HG03520 (cell line): Measurements from ENCODE around the gene PALLD.

ENCODE experiments used
- ATAC-seq: cut with Tn5 transposase; IDR thresholded peaks from one replicate; pipeline ENCODE4 v1.9.1; 2021; ENCODE audit warnings: mild to moderate bottlenecking, moderate library complexity; ENCODE audit not compliant: unreplicated experiment

PALLD gene

DNA sequence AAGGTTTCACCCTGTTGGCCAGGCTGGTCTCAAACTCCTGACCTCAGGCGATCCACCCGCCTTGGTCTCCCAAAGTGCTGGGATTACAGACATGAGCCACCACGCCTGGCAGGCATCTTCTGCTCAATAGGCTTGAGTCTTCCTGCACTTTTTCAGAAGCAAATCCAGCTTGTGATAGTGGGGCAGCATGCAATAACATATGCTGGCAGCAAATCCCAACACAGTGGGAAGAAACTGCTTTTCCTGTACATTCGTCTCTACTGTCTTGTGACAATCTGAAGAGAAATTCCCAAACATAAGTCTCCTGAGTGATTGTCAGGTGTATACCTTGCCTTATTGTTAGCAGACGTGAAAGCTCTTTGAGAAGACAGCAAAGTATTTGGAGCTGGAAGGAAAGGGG is 145.7 kb downstream of the PALLD start:
- no peak for ATAC-seq

- no peak for ATAC-seq
Observed at GRCh38 chr4:168643111-168643795, 146.4 kb downstream of the PALLD start.

GRCh38 chr4:168643796-168644159 is 146.9 kb downstream of the PALLD start:
- no peak for ATAC-seq

GRCh38 chr4:168646001-168646768 is 149.3 kb downstream of the PALLD start:
- ATAC-seq, result no peak

DNA sequence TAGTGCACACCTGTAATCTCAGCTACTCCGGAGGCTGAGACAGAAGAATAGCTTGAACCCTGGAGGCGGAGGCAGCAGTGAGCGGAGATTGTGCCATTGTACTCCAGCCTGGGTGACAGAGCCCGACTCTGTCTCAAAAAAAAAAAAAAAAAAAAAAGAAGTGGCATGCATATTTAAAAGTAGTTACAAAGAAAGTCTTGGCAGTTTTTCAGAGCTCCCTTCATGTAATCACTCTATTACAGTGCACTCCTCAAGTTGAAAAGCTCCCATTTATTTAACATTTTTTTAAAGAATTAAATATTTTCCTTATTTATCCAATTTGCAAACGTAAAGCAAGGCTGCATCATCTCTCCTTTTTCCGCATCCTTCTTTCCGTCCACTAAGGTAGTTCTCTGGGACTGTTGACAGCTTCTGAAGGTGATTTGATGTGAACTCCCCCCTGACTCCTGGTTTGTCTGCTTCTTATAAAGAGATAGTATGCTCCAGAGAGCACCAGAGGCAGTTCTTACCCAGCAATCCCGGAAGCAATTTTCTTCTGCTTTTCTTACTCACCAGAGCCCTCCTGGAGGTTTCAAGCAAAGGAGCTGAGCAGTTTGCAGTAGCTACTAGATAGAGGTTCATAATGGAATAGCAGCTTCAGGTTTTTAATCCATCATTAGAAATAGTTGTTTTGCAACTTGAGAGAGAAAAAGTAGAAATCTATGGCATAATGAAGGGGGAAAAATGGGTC is 151.0 kb downstream of the PALLD start:
- ATAC-seq, result no peak

DNA sequence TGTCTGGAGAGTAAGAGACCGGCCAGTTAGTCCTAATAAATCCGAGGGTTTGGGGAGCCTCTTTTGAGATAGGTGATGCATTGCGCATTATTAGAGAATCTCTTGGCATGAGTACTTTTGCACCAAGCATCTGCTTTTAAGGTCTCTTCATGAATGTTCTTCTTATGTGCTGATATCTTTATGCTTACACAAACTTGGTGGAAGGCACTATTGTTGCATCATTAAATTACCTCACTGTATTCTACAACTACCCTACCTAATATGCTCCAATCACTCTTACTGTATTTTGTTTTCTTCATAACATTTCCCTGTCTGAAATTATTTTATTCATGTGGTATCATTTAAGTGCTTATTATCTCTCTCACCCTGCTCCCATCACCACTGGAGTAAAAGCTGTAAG is 151.6 kb downstream of the PALLD start:
- no peak for ATAC-seq

DNA sequence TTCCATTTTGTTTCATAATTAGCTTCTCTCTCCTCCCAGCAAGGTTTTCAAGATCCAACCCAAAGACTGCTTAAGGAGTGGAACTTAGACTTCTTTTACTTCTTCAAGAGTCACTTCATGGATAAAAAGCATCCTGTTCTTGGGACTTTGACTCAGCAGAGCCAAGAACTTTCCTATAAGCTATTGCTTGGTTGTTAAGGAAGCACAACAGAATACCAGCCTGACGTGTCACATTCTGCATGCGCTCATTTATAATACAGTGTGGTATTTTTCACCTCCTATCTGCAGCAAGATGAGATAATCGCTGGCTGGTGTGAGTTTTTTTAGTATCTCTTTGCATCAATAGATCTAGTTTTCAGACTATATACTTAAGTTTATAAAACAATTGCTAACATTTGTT is 152.1 kb downstream of the PALLD start:
- no peak for ATAC-seq

DNA sequence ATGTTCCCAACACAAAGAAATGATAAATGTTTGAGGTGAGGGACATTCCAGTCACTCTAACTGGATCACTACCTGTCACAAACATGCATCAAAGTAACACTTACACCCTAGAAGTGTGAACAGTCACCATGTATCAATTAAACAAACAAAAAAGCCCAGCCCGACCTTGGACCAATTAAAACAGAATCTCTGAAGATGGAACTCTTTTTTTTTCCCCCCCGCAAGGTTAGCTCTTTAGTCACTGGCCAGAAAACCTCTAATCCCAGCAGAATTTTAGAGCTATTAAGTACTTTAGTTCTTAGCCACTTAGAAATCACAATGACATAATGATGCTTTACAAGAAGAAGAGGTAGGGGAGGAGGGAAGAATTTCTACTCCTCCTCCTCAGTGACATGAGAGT is 154.5 kb downstream of the PALLD start:
- no peak for ATAC-seq

GRCh38 chr4:168651864-168652263 is 155.0 kb downstream of the PALLD start:
- ATAC-seq, result no peak

GRCh38 chr4:168652755-168653154 is 155.9 kb downstream of the PALLD start:
- no peak for ATAC-seq

DNA sequence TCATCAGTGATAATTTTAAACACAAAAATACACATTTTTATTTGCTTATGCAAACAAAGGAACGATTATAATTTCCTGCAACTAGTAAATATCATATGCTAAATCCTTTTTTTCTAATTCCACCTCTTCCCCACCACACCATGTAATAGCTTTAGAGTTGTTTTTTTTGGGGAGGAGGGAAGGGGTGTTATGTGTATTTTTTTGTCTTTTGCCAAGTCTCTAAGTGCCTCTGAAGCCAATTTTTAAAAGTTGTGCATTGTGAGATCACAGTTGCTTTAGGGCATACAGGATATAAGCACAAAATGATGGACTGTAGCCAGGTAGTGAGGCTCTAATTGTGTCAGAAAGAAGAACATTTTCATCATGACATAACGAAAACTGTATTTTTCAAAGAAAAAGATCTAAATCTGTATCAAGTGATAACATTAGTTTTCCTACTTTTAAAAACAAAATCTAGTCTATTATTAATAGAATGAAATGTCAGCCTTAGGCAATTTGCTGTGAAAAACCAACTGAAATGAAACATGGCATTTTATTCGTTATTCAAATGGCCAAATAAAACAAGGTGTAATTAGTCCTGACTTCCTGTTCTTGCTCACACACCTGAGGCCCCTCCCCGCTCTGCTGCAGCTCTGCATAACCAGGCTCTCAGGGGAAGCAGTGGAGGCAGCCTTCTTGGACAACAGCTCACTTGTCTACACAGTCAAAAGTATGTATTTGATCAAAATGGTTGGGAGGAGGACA is 157.4 kb downstream of the PALLD start:
- ATAC-seq, result no peak

- ATAC-seq, result no peak
Observed at GRCh38 chr4:168654848-168655174, 158.0 kb downstream of the PALLD start.

- ATAC-seq, result no peak
Observed at GRCh38 chr4:168655182-168655581, 158.3 kb downstream of the PALLD start.

DNA sequence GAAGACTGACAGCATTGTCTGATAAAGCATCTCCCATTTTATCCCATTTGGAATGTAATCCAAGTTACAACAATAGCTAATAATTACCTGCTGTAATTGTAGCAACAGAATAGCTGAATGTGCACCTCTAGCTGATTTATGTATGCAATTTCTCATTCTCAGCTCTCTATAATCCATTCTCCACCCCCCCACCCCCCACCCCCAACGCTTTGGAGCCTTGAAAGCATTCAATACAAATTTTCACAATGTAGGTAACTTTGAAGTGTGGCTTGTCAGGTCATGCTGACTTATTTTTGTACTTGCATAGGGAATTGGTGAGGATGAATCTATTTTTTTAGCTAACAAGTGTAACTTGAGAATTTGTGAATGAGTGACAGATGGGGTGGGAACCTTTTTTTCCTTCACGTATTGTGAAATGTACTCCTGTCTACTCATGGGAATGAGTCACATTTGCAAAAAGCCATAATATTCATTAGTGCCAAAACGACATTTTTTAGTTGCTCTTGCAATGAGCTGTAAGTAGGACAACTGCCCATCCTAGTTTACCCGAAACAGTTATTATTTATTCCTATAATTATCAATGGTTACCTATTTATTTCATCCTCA is 159.3 kb downstream of the PALLD start:
- ATAC-seq, result no peak

DNA sequence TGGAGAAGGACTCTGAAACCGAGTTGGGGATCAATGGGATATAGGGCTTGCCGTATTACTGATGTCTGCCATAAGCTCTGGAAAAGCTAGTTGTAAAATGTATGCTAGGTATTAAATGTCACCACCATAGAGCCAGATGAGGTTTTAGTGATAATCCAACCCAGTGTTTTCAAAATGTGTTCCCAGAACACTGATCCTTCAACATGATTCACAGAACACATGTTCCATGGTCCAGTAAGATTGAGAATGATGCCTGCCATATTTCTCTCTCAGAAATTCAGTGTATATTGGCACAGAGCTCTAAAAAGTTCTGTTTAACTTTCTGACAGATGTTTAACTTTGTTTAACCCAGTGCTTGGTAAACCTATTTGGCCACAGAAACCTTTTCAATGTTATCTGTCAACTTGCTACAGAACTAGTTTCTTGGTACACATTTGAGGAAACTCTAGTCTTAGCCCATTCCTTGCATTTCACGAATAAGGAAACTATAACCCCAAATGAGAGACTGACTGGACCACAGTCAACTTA is 160.2 kb downstream of the PALLD start:
- no peak for ATAC-seq

- no peak for ATAC-seq
Observed at GRCh38 chr4:168658751-168659150, 161.9 kb downstream of the PALLD start.

- no peak for ATAC-seq
Observed at GRCh38 chr4:168659741-168660465, 163.1 kb downstream of the PALLD start.

- ATAC-seq, result no peak
Observed at GRCh38 chr4:168662297-168662984, 165.6 kb downstream of the PALLD start.

DNA sequence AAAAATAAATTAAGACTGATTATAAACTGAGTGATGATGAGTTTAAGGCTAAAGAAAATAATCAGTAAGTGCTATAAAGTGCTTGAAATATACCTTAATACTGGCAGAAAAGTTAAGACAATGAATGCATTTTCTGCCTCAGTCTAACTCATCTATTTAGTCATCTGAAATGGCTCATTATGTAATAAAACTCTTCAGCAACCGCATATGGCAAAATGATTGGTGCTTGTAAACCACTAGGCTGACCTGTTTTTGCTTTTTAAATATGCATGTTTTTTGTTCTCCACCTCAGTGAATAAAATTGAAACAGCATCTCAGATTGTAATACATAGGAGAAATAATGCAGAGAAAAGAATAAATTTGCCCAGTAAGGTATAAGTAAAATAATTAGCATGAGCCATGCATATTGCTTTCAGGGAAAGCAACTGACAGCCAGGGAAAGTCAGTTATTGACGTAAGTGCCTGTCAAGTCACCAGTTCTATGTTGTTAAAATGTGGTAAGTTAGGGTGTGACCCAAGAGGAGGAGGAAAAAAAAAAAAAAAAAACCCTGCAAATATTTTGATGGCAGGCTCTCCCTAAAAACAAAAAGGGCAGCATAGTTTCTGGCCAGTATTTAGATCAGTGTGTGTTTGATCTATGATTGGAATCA is 167.5 kb downstream of the PALLD start:
- ATAC-seq, result no peak
